ENCODE results near the gene ZP4. TPM values are rescaled to one million over a fixed set of nuclear protein-coding genes. Genes with fewer than 3 reads are reported as not detected.

ZP4 gene, protein sequence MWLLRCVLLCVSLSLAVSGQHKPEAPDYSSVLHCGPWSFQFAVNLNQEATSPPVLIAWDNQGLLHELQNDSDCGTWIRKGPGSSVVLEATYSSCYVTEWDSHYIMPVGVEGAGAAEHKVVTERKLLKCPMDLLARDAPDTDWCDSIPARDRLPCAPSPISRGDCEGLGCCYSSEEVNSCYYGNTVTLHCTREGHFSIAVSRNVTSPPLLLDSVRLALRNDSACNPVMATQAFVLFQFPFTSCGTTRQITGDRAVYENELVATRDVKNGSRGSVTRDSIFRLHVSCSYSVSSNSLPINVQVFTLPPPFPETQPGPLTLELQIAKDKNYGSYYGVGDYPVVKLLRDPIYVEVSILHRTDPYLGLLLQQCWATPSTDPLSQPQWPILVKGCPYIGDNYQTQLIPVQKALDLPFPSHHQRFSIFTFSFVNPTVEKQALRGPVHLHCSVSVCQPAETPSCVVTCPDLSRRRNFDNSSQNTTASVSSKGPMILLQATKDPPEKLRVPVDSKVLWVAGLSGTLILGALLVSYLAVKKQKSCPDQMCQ
- total RNA-seq = not detected

DNA sequence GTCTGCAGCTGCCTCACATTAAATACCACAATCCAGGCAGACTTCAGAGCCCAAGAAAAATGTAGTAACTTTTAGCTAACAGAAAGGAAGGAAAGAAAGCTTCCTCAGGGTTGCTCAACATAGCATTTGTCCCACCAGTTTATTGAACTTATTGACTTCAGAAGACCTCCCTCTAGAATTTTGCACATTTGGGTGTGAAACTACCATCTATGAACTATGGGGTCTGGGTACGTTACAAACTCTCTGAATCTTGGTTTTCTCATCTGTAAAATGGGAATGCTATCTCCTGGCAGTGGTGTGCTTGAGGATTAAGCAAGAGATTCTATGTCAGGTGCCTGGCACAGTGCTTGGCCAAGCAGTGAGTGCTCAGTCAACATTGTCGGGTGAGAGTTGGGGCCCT, at the start of gene ZP4:
Gene ZP4, minus strand, starts transcription at position 101 of the 400 bp plus-strand sequence. CDS start 287 bp downstream, outside the sequence.
- H3K27ac ChIP-seq = no peak within 1 kb of the TSS
- TF ChIP-seq, protein P1, sequence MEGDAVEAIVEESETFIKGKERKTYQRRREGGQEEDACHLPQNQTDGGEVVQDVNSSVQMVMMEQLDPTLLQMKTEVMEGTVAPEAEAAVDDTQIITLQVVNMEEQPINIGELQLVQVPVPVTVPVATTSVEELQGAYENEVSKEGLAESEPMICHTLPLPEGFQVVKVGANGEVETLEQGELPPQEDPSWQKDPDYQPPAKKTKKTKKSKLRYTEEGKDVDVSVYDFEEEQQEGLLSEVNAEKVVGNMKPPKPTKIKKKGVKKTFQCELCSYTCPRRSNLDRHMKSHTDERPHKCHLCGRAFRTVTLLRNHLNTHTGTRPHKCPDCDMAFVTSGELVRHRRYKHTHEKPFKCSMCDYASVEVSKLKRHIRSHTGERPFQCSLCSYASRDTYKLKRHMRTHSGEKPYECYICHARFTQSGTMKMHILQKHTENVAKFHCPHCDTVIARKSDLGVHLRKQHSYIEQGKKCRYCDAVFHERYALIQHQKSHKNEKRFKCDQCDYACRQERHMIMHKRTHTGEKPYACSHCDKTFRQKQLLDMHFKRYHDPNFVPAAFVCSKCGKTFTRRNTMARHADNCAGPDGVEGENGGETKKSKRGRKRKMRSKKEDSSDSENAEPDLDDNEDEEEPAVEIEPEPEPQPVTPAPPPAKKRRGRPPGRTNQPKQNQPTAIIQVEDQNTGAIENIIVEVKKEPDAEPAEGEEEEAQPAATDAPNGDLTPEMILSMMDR (IDR thresholded peaks at IDR 0.05) = no peak
- TF ChIP-seq POLR2A (IDR thresholded peaks at IDR 0.05) = no peak
- H3K9me3 ChIP-seq = no peaks in the 10 kb centered on the region
- H3K36me3 ChIP-seq = no peaks in the 10 kb centered on the region
- no peaks in the 10 kb centered on the region for H3K4me1 ChIP-seq
- no peak for DNase-seq
- H3K27me3 ChIP-seq = no peaks in the 10 kb centered on the region
- no peak within 1 kb of the TSS for H3K4me3 ChIP-seq

DNA sequence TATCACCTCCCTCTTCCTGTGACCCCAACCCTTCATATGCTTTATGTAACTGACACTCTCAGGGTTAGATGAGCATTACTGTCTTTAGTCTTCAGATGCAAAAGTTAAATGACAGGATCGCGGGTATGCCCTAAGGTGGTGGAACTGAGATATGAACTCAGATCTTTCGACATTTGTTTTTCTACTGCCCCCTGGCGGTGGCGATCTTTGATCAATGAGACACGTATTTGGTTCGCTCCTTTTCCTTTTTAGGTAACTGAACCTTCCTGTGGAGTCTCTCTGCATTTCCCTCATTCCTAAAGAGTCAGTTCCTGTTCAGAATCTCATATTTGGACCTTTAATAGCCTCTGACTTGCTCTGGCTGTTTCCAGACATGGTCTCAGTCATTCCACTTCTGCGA, 47.8 kb upstream of the ZP4 start:
- H3K27me3 ChIP-seq = no peaks in the 10 kb centered on the region
- H3K4me3 ChIP-seq = no peak overlapping the region
- no peak for DNase-seq
- H3K36me3 ChIP-seq = no peaks in the 10 kb centered on the region
- no peak for TF ChIP-seq POLR2A (IDR thresholded peaks at IDR 0.05)
- TF ChIP-seq, protein P1 (IDR thresholded peaks at IDR 0.05) = no peak
- no peaks in the 10 kb centered on the region for H3K9me3 ChIP-seq
- no peak overlapping the region for H3K27ac ChIP-seq
- H3K4me1 ChIP-seq = no peaks in the 10 kb centered on the region

DNA sequence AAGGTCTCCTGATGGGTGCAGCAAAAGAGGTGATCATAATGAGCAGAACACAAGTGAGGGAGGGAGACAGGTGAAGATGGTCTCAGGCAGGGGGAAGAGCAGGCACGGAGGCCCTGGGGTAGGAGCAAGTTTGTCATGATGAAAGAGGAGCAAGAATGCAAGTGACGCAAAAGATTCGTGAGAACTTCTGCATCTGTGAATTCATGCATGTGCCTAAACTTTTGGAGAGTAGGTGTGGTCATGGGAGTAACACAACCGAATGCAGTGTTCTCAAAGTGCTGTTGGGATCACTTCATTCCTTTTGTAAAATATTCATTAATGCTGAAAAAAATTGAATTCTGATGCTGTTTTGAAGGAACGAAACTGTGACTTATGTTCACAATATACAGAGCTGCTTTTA, 47.3 kb upstream of the ZP4 start:
- Histone ChIP-seq H3K9me3 (no peaks in the 10 kb centered on the region), H3K4me1 (no peaks in the 10 kb centered on the region), H3K36me3 (no peaks in the 10 kb centered on the region), H3K4me3 (no peak overlapping the region), H3K27me3 (no peaks in the 10 kb centered on the region), H3K27ac (no peak overlapping the region)
- DNase-seq = no peak
- TF ChIP-seq, protein P1 (IDR thresholded peaks at IDR 0.05) = no peak
- TF ChIP-seq POLR2A (IDR thresholded peaks at IDR 0.05) = no peak

DNA sequence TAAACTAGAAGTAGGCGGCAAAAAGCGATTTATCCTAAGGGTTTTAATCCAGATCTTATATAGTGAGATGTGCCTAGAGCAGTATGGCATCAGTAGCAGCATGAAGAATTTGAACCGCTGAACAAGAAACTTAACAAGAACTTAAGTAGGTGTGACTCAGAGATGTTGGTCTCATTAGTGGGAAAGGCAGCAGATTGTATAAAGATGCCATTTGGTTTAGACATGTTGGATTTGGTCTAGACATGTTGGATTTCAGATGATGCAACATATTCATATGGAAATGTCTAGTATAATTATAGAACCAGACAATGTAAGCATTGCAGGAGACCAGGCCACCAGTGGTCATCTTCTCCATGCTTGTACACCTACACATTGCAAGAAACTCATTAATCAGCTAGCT, 42.1 kb upstream of the ZP4 start:
- no peak overlapping the region for H3K27ac ChIP-seq
- DNase-seq = no peak
- no peak overlapping the region for H3K4me3 ChIP-seq
- TF ChIP-seq, protein P1 (IDR thresholded peaks at IDR 0.05) = no peak
- TF ChIP-seq POLR2A (IDR thresholded peaks at IDR 0.05) = no peak
- no peaks in the 10 kb centered on the region for H3K27me3 ChIP-seq
- no peaks in the 10 kb centered on the region for H3K9me3 ChIP-seq
- no peaks in the 10 kb centered on the region for H3K36me3 ChIP-seq
- no peaks in the 10 kb centered on the region for H3K4me1 ChIP-seq

DNA sequence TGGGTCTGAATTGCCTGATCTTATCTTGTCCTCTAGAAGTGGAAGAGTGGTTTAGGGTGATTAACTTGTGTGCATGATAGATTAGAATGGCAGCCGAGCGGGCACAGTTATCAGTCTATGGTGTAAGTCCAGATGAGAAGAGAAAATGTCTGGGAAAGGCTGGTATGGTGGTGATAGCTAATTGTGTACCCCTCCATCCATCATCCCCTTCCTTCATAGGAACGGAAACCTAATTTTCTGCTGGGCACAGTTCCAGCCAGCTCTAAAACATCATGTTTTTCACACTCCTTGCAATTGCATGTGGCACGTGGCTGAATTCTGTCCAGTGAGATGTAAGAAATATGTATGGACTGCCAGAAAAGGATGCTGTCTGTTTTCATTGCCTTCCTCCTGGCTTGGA, 40.9 kb upstream of the ZP4 start:
- no peak for DNase-seq
- H3K27me3 ChIP-seq = no peaks in the 10 kb centered on the region

More for the DNA sequence above, 40.9 kb upstream of the ZP4 start:
- H3K36me3 ChIP-seq = no peaks in the 10 kb centered on the region
- TF ChIP-seq, protein P1 (IDR thresholded peaks at IDR 0.05) = no peak
- no peak for TF ChIP-seq POLR2A (IDR thresholded peaks at IDR 0.05)
- no peak overlapping the region for H3K27ac ChIP-seq
- no peaks in the 10 kb centered on the region for H3K4me1 ChIP-seq
- H3K9me3 ChIP-seq = no peaks in the 10 kb centered on the region
- no peak overlapping the region for H3K4me3 ChIP-seq

All from Peyer's patch (tissue), 4 donors.